Immature natural killer cell (primary cell): Measurements from ENCODE around the gene MCM3AP. TPM values are rescaled to one million over a fixed set of nuclear protein-coding genes. Genes with fewer than 3 reads are reported as not detected.

Experiments used
- DNase-seq, 3 donors: peaks; one replicate each; pipeline ENCODE4 v3.0.0; 2022; ENCODE audit warnings: mixed read lengths in 1 of 3
- H3K27ac Mint-ChIP-seq, 6 donors: one replicate each; pipeline ENCODE4 v1.8.0; 2020; ENCODE audit warnings: mixed read lengths in 6 of 6, mild to moderate bottlenecking in 5 of 6, inconsistent platforms in 4 of 6, moderate library complexity in 3 of 6
- H3K27me3 Mint-ChIP-seq, 3 donors: one replicate each; pipeline ENCODE4 v1.8.0; 2020 to 2021; ENCODE audit warnings: low read depth in 3 of 3, mild to moderate bottlenecking in 3 of 3, mixed read lengths in 3 of 3, moderate library complexity in 3 of 3, inconsistent platforms in 1 of 3
- H3K36me3 Mint-ChIP-seq, 3 donors: one replicate each; pipeline ENCODE4 v1.8.0; 2020; ENCODE audit warnings: mixed read lengths in 3 of 3, inconsistent platforms in 2 of 3, mild to moderate bottlenecking in 2 of 3
- H3K4me1 Mint-ChIP-seq, 2 donors: one replicate each; pipeline ENCODE4 v1.8.0; 2020; ENCODE audit warnings: inconsistent platforms in 2 of 2, mild to moderate bottlenecking in 2 of 2, mixed read lengths in 2 of 2, moderate library complexity in 1 of 2
- H3K4me3 Mint-ChIP-seq, 5 donors: one replicate each; pipeline ENCODE4 v1.8.0; 2020; ENCODE audit warnings: mild to moderate bottlenecking in 5 of 5, mixed read lengths in 5 of 5, inconsistent platforms in 3 of 5, moderate library complexity in 3 of 5
- H3K9me3 Mint-ChIP-seq, 6 donors: one replicate each; pipeline ENCODE4 v1.8.0; 2020; ENCODE audit warnings: mild to moderate bottlenecking in 6 of 6, mixed read lengths in 6 of 6, inconsistent platforms in 4 of 6, moderate library complexity in 3 of 6
- polyA plus RNA-seq, 3 donors: library from polyadenylated mRNA; unstranded; fragments of 300-500 nt; fragmentation: Illumina TruSeq; gene quantifications; one replicate each; pipeline ENCODE4 v1.2.3, GENCODE V29; 2021

Gene MCM3AP
- polyA plus RNA-seq, 3 donors from 2014 or later = 25.9 to 55.3 (median 28.5) TPM

GRCh38 chr21:46212721-46213484 lies 72.5 kb downstream of the MCM3AP start:
- Mint-ChIP-seq H3K4me3 (no peak overlapping the region), H3K27ac (no peak overlapping the region), H3K27me3 (no peaks in the 10 kb centered on the region), H3K9me3 (no peaks in the 10 kb centered on the region), H3K36me3 (peaks cover 0 to 12% (median 0%) of the 10 kb centered on the region in 3 donors), H3K4me1 (peaks cover 0 to 3% of the 10 kb centered on the region in 2 donors)
- DNase-seq = no peak

- Mint-ChIP-seq H3K4me1 (peaks cover 0 to 1% of the 10 kb centered on the region in 2 donors), H3K4me3 (no peak overlapping the region), H3K36me3 (peaks cover 0 to 11% (median 0%) of the 10 kb centered on the region in 3 donors), H3K9me3 (no peaks in the 10 kb centered on the region), H3K27me3 (no peaks in the 10 kb centered on the region), H3K27ac (no peak overlapping the region)
- no peak for DNase-seq
Measured at GRCh38 chr21:46211786-46212720, 73.4 kb downstream of the MCM3AP start.

- H3K4me3 Mint-ChIP-seq = no peak overlapping the region
- H3K27ac Mint-ChIP-seq = peak overlapping the region in 2 of 6 donors; percentile 7 to 49
- H3K4me1 Mint-ChIP-seq = peaks cover 0 to 1% of the 10 kb centered on the region in 2 donors
- DNase-seq = no peak
- no peaks in the 10 kb centered on the region for H3K27me3 Mint-ChIP-seq
- peaks cover 0 to 11% (median 0%) of the 10 kb centered on the region in 3 donors for H3K36me3 Mint-ChIP-seq
- H3K9me3 Mint-ChIP-seq = no peaks in the 10 kb centered on the region
Measured at GRCh38 chr21:46211376-46211775, 74.0 kb downstream of the MCM3AP start.

- H3K27me3 Mint-ChIP-seq = peaks cover 0 to 2% (median 0%) of the 10 kb centered on the region in 3 donors
- no peaks in the 10 kb centered on the region for H3K9me3 Mint-ChIP-seq
- no peak for DNase-seq
- peaks cover 0 to 1% of the 10 kb centered on the region in 2 donors for H3K4me1 Mint-ChIP-seq
- H3K27ac Mint-ChIP-seq = no peak overlapping the region
- H3K36me3 Mint-ChIP-seq = peaks cover 0 to 11% (median 0%) of the 10 kb centered on the region in 3 donors
- no peak overlapping the region for H3K4me3 Mint-ChIP-seq
Measured at GRCh38 chr21:46210378-46211136, 74.9 kb downstream of the MCM3AP start.

GRCh38 chr21:46208761-46209721 lies 76.4 kb downstream of the MCM3AP start:
- Mint-ChIP-seq H3K27me3 (peaks cover 0 to 2% (median 0%) of the 10 kb centered on the region in 3 donors), H3K36me3 (peaks cover 0 to 20% (median 0%) of the 10 kb centered on the region in 3 donors), H3K27ac (no peak overlapping the region), H3K4me3 (no peak overlapping the region), H3K9me3 (no peaks in the 10 kb centered on the region), H3K4me1 (peaks cover 0 to 1% of the 10 kb centered on the region in 2 donors)
- no peak for DNase-seq

GRCh38 chr21:46207920-46208591 lies 77.4 kb downstream of the MCM3AP start:
- Mint-ChIP-seq H3K9me3 (no peaks in the 10 kb centered on the region), H3K4me1 (peaks cover 0 to 2% of the 10 kb centered on the region in 2 donors), H3K27ac (peak overlapping the region in 2 of 6 donors; percentile 53 to 61), H3K36me3 (peaks cover 0 to 17% (median 1%) of the 10 kb centered on the region in 3 donors), H3K4me3 (no peak overlapping the region), H3K27me3 (peaks cover 0 to 2% (median 0%) of the 10 kb centered on the region in 3 donors)
- DNase-seq = no peak

GRCh38 chr21:46207006-46207919 lies 78.1 kb downstream of the MCM3AP start:
- Mint-ChIP-seq H3K36me3 (peaks cover 0 to 20% (median 4%) of the 10 kb centered on the region in 3 donors), H3K27ac (peak overlapping the region in 1 of 6 donors; percentile 61), H3K9me3 (no peaks in the 10 kb centered on the region), H3K27me3 (peaks cover 0 to 2% (median 0%) of the 10 kb centered on the region in 3 donors), H3K4me3 (no peak overlapping the region), H3K4me1 (peaks cover 0 to 2% of the 10 kb centered on the region in 2 donors)
- DNase-seq = no peak

- Mint-ChIP-seq H3K27me3 (peaks cover 0 to 2% (median 0%) of the 10 kb centered on the region in 3 donors), H3K4me1 (peaks cover 0 to 2% of the 10 kb centered on the region in 2 donors)
Measured at GRCh38 chr21:46206163-46207005, 79.0 kb downstream of the MCM3AP start.

GRCh38 chr21:46205766-46206162 lies 79.6 kb downstream of the MCM3AP start:
- Mint-ChIP-seq H3K27ac (peak overlapping the region in 1 of 6 donors; percentile 58), H3K4me3 (no peak overlapping the region)

More at GRCh38 chr21:46206163-46207005, 79.0 kb downstream of the MCM3AP start:
- peaks cover 0 to 20% (median 4%) of the 10 kb centered on the region in 3 donors for H3K36me3 Mint-ChIP-seq
- no peaks in the 10 kb centered on the region for H3K9me3 Mint-ChIP-seq
- H3K27ac Mint-ChIP-seq = no peak overlapping the region
- no peak for DNase-seq
- H3K4me3 Mint-ChIP-seq = no peak overlapping the region

GRCh38 chr21:46205166-46205565 lies 80.2 kb downstream of the MCM3AP start:
- Mint-ChIP-seq H3K36me3 (peaks cover 3 to 26% (median 4%) of the 10 kb centered on the region in 3 donors), H3K27me3 (peaks cover 0 to 2% (median 0%) of the 10 kb centered on the region in 3 donors), H3K4me3 (no peak overlapping the region), H3K27ac (peak overlapping the region in 1 of 6 donors; percentile 11), H3K4me1 (peaks cover under 1 to 2% of the 10 kb centered on the region in 2 donors), H3K9me3 (no peaks in the 10 kb centered on the region)
- DNase-seq = no peak

More at GRCh38 chr21:46205766-46206162, 79.6 kb downstream of the MCM3AP start:
- Mint-ChIP-seq H3K36me3 (peaks cover 0 to 21% (median 4%) of the 10 kb centered on the region in 3 donors), H3K27me3 (peaks cover 0 to 2% (median 0%) of the 10 kb centered on the region in 3 donors), H3K9me3 (no peaks in the 10 kb centered on the region), H3K4me1 (peaks cover 0 to 2% of the 10 kb centered on the region in 2 donors)
- no peak for DNase-seq
